ENCODE results near the gene MLC1.
A peak's percentile ranks its signal among the peaks of the same experiment; 100 is the strongest.
"Not testable (repeated sequence)": the region's sequence is repeated elsewhere in the genome, so short reads cannot be mapped to it uniquely, and the experiment has no call there.

MLC1 gene

GRCh38 chr22:50102946-50103345 lies 17.7 kb upstream of the MLC1 start:
- no peak for DNase-seq (ENCODE audit: low spot score)

- no peak for DNase-seq (ENCODE audit: low spot score)
These were observed 16.8 kb upstream of the MLC1 start for GRCh38 chr22:50101870-50102565.

DNA sequence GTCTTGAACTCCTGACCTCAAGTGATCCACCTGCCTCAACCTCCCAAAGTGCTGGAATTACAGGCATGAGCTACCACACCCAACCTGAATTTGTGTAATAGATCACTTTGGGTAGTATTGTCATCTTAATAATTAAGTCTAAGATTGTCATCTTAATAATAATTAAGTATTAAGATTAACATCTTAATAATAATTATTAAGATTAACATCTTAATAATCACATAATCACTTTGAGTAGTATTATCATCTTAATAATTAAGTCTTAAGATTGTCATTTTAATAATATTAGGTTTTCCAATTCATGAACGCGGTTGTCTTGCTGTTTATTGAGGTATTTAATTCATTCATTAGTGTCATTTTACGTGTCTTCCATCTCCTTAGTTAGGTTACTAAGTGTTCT lies 12.8 kb upstream of the MLC1 start:
- DNase-seq (ENCODE audit: low spot score) = no peak

DNA sequence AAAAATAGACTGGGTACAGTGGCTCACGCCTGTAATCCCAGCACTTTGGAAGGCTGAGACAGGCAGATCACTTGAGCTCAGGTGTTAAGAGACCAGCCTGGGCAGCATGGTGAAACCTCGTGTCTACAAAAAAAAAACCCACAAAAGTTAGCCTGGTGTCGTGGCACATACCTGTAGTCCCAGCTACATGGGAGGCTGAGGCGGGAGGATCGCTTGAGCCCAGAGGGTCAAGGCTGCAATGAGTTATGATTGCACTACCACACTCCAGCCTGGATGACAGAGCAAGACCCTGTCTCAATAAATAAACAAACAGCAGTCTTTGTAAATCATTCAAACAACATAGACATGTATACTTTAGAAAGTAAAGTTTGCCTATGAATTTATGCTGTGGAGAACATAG lies 7.1 kb upstream of the MLC1 start:
- DNase-seq (ENCODE audit: low spot score) = no peak

- no peak for DNase-seq (ENCODE audit: low spot score)
These were observed 6.0 kb upstream of the MLC1 start for GRCh38 chr22:50091092-50091768.

- DNase-seq (ENCODE audit: low spot score) = no peak
These were observed 5.1 kb upstream of the MLC1 start for GRCh38 chr22:50090412-50090714.

GRCh38 chr22:50089682-50090411 lies 4.6 kb upstream of the MLC1 start, which contains the start of gene MOV10L1:
TSS of gene MOV10L1 (plus strand) at chr22:50090006. CDS start at chr22:50090089, 83 bp downstream.
- no peak for DNase-seq (ENCODE audit: low spot score)

DNA sequence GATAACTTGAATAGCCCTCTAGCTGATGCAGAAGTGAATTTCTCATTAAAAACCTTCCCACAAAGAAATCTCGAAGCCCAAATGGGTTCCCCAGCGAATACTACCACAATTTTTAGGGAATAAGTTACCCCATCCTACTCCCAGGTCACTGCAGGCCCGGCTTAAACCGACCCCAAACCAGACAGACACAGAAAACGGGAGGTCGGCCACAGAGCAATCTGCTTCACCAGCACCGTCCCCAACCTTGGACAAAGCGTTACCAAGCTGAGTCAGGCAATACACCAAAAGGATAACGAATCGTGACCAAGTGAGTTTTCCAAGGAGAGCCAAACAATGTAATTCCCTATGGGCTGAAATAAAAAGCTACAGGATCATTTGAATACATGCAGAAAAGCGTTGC lies 4.0 kb upstream of the MLC1 start:
- DNase-seq (ENCODE audit: low spot score) = no peak

- no peak for DNase-seq (ENCODE audit: low spot score)
These were observed 2.9 kb upstream of the MLC1 start for GRCh38 chr22:50088096-50088495.

- DNase-seq (ENCODE audit: low spot score) = no peak
These were observed 2.4 kb upstream of the MLC1 start for GRCh38 chr22:50087646-50088045.

- not testable (repeated sequence) for DNase-seq (ENCODE audit: low spot score)
These were observed 1.7 kb upstream of the MLC1 start for GRCh38 chr22:50086975-50087374.

DNA sequence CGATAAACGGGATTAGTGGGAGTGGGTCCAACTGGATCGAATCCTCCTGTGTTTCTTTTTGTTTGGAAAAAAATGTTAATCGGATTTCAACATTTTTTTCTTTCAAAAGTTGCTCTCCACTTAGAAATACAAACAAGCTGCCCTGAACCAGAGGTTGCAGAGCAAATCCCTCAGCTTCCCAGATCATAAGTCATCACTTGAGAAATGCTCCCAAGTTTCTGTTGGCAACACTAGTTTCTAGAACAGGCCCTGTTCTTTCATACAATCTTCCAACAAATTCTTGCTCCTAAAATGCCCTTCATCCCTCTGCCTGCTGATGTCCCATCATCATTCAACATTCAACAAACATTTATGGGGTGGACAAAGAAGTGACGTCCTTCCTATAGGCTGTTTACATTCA lies 1.3 kb upstream of the MLC1 start:
- no peak for DNase-seq (ENCODE audit: low spot score)

- DNase-seq (ENCODE audit: low spot score) = no peak
These were observed 608 bp downstream of the MLC1 start for GRCh38 chr22:50084614-50085021.

- no peak for DNase-seq (ENCODE audit: low spot score)
These were observed 1.1 kb downstream of the MLC1 start for GRCh38 chr22:50084080-50084477.

DNA sequence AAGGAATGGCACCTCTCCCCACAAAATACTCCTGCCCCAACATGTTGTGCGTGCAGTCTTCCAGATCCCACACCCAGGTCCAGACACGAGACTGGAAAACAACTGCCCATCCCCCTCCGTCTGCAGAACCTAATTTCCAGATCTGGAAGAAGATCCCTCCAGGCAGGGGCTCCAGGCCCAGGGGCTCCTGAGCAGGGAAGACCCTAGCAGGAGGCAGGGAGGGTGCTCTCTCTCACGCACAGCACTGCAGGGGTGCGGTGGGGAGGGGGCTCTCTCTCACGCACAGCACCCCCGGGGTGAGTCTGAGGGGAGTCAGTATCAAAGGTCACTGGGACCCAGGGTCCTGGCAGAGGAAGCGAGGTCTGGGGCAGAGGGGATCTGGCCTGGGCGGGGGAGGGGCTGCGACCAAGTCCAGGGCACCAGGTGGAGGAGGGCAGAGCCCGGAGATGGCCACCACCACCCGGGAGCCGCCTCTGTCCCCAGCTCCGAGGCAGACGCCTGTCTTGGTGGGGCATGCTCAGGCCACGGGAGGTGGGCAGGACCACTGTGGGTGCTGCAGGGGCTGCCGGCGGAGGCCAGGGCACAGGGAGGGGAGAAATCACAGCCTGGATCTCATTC lies 1.7 kb downstream of the MLC1 start:
- DNase-seq (ENCODE audit: low spot score) = no peak

- DNase-seq (ENCODE audit: low spot score) = peak; percentile 19
These were observed 2.2 kb downstream of the MLC1 start for GRCh38 chr22:50082961-50083461.

- DNase-seq (ENCODE audit: low spot score) = no peak
These were observed 3.0 kb downstream of the MLC1 start for GRCh38 chr22:50082197-50082715.

- DNase-seq (ENCODE audit: low spot score) = peak; percentile 11
These were observed 3.6 kb downstream of the MLC1 start for GRCh38 chr22:50081426-50082196.

- peak; percentile 7 for DNase-seq (ENCODE audit: low spot score)
These were observed 5.2 kb downstream of the MLC1 start for GRCh38 chr22:50080077-50080465.

DNA sequence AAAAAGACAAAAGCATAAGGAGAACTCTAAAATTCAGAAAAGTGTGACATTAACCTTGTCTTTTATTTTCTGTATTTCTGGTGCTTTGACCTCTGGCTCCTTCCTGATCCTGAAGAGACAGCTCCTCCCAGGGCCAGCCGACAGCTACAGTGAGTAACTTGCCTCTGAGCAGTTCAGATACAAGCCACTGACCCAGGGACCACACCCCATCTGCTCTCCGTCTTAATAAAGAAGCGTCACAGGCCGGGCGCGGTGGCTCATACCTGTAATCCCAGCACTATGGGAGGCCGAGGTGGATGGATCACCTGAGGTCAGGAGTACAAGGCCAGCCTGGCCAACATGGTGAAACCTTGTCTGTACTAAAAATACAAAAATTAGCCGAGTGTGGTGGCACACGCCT lies 6.5 kb downstream of the MLC1 start:
- DNase-seq (ENCODE audit: low spot score) = no peak

DNA sequence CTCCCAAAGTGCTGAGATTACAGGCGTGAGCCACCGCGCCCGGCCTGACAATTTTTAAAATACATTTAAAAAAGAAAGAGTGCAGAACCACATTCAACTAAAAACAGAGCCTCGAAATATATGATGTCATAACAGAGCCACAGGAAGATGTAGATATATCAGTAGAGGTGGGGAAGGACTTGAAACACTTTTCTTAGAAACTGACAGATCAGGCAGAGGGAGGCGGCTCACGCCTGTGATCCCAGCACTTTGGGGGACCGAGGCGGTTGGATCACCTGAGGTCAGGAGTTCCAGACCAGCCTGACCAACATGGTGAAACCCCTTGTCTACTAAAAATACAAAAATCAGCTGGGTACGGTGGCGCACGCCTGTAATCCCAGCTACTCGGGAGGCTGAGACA lies 7.0 kb downstream of the MLC1 start:
- DNase-seq (ENCODE audit: low spot score) = no peak

All from HuH-7.5 (cell line).